Measurements from ENCODE around the gene AK6. TPM values are rescaled to one million over a fixed set of nuclear protein-coding genes. Genes with fewer than 3 reads are reported as not detected.

The AK6 gene
- total and polyA plus RNA-seq, 8 donors = 31.1 to 61.8 (median 51.6) TPM

DNA sequence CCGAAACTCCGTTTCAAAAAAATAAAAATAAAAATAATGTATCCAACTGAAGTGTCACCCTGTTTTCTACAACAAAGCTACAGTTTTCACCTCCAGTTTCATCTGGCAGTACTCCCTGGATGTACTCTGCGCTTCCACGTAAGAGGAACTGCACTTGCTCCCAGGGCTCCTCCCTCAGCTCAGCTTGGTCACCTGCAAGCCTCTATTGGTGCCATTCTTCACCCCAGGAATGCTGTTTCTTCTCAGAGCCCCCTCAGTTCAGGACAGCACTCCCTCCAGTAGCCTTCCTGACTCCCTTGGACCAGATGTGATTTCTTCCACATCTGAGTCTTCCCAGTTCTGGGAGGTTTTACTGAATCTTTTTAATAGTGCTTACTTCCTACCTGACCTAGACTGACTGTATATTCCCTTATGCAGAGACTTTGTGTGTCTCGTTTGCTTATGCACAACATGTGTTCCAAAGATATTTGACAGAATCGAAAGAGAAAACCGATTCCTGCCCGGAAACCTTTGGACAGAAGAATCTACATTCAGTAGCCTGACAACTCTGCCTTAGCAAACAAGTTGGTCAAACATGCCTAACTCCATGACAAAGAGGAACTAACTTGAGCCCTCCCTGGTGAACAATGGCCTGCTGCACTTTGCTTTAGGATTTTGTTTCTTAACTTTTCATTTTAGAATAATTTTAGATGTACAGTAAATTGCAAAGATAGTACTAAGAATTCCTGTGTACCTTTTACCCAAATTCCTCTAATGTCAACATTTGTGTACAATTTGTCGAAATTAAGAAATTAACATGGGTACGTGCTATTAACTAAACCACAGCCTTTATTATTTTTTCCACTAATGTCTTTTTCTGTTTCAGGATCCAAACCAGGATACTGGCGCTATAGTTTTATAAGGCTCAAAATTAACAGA, 37.5 kb downstream of the AK6 start:
- no peaks in the 10 kb centered on the region for H3K27me3 ChIP-seq
- ATAC-seq (peak; percentile 59), DNase-seq (peak in 2 of 4 donors; percentile 35 to 44)
- no peaks in the 10 kb centered on the region for H3K9me3 ChIP-seq
- peak overlapping the region; percentile 69 to 89 for H3K27ac ChIP-seq
- TF ChIP-seq, protein P1, sequence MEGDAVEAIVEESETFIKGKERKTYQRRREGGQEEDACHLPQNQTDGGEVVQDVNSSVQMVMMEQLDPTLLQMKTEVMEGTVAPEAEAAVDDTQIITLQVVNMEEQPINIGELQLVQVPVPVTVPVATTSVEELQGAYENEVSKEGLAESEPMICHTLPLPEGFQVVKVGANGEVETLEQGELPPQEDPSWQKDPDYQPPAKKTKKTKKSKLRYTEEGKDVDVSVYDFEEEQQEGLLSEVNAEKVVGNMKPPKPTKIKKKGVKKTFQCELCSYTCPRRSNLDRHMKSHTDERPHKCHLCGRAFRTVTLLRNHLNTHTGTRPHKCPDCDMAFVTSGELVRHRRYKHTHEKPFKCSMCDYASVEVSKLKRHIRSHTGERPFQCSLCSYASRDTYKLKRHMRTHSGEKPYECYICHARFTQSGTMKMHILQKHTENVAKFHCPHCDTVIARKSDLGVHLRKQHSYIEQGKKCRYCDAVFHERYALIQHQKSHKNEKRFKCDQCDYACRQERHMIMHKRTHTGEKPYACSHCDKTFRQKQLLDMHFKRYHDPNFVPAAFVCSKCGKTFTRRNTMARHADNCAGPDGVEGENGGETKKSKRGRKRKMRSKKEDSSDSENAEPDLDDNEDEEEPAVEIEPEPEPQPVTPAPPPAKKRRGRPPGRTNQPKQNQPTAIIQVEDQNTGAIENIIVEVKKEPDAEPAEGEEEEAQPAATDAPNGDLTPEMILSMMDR (IDR thresholded peaks at IDR 0.05) = no peak
- intact Hi-C loops (cut with DNase I) = no loop called here
- H3K4me3 ChIP-seq = peak overlapping the region; percentile 60 to 69
- peaks cover 0 to 23% of the 10 kb centered on the region in 2 donors for H3K4me1 ChIP-seq
- no peaks in the 10 kb centered on the region for H3K36me3 ChIP-seq

DNA sequence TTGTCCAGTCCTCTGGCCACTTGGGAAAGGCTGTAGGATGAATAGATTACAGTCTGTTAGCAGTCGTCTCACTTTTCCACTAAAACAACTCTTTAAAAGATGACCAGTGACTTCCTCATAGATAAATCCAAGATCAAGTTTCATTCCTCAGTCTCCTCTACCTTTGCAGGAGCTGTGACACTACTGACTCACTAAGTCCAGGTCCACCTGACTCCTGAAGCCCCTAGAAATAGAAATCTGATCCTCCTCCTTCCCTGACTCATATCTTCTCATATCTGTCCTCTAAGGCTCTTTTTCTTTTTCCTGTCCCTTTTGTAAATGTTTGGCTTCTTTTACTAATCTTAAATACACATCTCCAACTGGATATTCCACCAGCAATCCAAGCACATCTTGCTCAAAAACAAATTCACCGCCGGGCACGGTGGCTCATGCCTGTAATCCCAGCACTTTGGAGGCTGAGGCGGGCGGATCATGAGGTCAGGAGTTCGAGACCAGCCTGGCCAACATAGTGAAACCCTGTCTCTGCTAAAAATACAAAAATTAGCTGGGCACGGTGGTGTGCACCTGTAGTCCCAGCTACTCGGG, 39.3 kb downstream of the AK6 start:
- DNase-seq = no peak
- TF ChIP-seq, protein P1 (IDR thresholded peaks at IDR 0.05) = no peak
- H3K36me3 ChIP-seq = no peaks in the 10 kb centered on the region
- H3K27me3 ChIP-seq = no peaks in the 10 kb centered on the region
- H3K9me3 ChIP-seq = no peaks in the 10 kb centered on the region
- peaks cover 0 to 21% of the 10 kb centered on the region in 2 donors for H3K4me1 ChIP-seq
- intact Hi-C loops (cut with DNase I) = no loop called here
- no peak overlapping the region for H3K27ac ChIP-seq
- ATAC-seq = no peak
- H3K4me3 ChIP-seq = no peak overlapping the region

DNA sequence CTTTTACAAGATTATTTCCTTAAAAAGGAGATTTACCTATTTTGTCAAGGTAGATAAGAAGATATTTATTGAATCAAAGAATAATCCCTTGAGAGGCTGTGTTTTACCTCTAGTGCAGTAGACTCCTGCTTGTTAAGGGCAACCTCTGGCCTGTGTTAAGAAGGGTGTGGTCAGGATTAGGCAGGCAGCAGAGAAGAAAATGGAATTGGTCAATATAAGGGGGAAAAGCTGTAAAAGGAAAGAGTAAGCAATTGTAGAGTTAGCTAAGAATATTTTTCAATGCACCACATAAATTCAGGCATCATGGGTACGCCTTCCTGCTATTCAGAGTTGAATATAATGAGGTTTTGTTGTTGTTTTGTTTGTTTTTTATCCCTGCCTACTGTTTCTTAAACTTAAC, 43.0 kb downstream of the AK6 start:
- Histone ChIP-seq H3K27me3 (no peaks in the 10 kb centered on the region), H3K4me3 (no peak overlapping the region), H3K4me1 (peaks cover 0 to 4% of the 10 kb centered on the region in 2 donors), H3K27ac (no peak overlapping the region), H3K9me3 (no peaks in the 10 kb centered on the region), H3K36me3 (no peaks in the 10 kb centered on the region)
- intact Hi-C loops (cut with DNase I) = no loop called here
- TF ChIP-seq, protein P1 (IDR thresholded peaks at IDR 0.05) = no peak
- no peak for ATAC-seq
- no peak for DNase-seq

DNA sequence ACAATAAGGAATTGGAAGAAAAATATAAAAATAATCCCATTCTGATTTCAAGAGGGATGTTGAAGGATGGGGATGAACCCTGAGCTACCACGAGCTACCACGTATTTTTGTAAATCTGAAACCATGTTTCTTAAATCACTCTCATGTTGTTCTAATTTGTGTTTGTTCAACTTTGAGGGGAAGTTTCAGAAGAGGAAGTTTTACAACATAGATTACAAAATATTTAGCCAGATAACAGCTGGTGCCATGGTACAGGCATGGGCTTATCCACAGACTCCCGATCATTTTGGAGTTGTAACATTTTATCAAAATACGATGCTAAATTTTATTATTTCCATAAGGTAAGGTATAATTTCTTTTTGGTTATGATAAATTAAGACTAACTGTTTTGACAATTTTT, 51.9 kb downstream of the AK6 start:
- H3K27ac ChIP-seq = peak overlapping the region in 1 of 2 donors; percentile 88
- H3K36me3 ChIP-seq = peaks cover 0 to 23% of the 10 kb centered on the region in 2 donors
- no peak for ATAC-seq
- peak overlapping the region in 1 of 2 donors; percentile 6 for H3K4me3 ChIP-seq
- H3K9me3 ChIP-seq = no peaks in the 10 kb centered on the region
- intact Hi-C loops (cut with DNase I) = no loop called here
- TF ChIP-seq, protein P1 (IDR thresholded peaks at IDR 0.05) = no peak
- no peaks in the 10 kb centered on the region for H3K4me1 ChIP-seq
- no peaks in the 10 kb centered on the region for H3K27me3 ChIP-seq
- DNase-seq = no peak

DNA sequence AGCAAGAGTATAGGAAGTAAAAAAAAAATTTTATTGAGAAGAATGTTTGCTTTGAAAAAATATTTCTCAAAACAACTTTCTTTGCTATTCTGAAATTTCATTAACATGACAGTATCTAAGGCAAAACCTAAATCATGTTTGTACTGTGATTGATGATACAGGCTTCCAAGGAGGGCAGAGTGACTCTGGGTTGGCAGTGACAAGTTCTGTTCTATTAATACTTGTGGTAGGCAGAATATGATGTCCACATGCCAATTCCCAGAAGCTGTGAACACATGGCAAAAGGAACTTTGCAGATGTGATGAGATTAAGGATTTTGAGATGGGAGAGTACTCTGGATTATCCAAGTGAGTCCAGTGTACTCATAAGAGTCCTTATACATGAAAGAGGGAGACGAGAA, 53.3 kb downstream of the AK6 start:
- Histone ChIP-seq H3K36me3 (peaks cover 0 to 26% of the 10 kb centered on the region in 2 donors), H3K27me3 (no peaks in the 10 kb centered on the region), H3K9me3 (no peaks in the 10 kb centered on the region), H3K27ac (no peak overlapping the region), H3K4me1 (no peaks in the 10 kb centered on the region), H3K4me3 (no peak overlapping the region)
- no peak for ATAC-seq
- intact Hi-C loops (cut with DNase I) = no loop called here
- TF ChIP-seq, protein P1 (IDR thresholded peaks at IDR 0.05) = no peak
- DNase-seq = no peak
